ENCODE data around the gene MEGF10. TPM values are rescaled to one million over a fixed set of nuclear protein-coding genes. Genes with fewer than 3 reads are reported as not detected.

The MEGF10 gene
- total RNA-seq, 1 experiment from 2014 or later = 0.02 TPM

DNA sequence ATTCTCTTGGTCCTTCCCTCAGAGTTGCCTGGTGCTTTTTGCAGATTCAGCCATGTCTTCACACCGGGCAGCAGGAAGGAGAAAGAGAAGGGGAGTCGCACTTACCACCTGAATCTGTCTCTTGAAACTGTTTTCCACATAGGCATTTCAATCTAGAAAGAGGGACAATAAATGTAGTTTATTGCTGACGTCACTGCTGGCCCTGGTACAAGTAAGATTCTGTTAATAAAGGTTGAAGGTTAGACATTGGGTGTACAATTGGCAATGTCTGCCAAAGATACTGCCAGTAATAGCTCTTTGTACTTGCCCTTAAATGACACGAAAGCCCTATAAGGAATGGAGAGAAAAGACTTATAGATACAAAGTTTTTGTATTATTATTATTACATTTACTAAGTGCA lies 72.8 kb downstream of the MEGF10 start:
- DNase-seq (ENCODE audit: extremely low read depth, low read depth) = no peak

DNA sequence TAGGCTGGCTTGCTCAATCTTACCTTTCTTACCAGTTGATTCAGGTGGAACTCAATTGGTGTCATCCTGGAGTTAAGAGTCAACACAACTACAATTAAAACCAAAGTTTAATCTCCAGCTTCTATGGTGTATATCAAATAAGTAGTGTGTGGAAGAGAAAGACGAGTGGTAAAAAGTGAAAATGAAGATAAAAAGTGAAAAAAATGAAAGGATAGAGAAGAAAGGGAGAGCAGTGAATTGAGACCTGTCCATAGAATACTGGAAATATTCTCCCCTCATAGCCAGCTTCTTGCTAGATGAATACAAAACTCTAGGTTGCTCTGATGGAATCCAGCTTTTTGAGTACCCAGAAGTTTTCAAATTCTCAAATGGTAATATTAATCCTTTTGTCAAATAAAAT lies 76.4 kb downstream of the MEGF10 start:
- DNase-seq (ENCODE audit: extremely low read depth, low read depth) = no peak

DNA sequence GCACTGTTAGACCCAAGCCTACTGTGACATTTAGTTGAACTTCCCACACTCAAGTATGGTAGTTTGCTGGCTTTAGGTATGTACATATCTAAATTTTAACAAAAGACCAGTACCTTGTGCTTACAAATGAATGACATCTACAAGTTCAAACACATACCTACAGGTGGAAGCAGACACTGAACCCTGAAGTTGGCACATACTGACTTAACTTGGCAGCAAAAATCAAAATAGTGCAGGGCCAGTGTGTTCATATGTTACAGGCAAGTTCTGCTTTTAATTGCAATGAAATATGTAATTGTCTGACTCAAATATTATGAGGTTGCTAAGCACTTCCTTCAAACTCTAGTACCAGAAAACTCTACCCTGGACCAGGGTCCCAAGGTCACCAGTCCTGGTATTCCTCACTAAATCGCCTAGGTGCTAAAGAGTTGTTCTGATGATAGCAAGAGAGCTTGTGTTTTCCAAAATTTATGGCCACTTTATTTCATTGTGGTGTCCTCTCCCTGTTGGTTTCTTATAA lies 77.4 kb downstream of the MEGF10 start:
- no peak for DNase-seq (ENCODE audit: extremely low read depth, low read depth)

DNA sequence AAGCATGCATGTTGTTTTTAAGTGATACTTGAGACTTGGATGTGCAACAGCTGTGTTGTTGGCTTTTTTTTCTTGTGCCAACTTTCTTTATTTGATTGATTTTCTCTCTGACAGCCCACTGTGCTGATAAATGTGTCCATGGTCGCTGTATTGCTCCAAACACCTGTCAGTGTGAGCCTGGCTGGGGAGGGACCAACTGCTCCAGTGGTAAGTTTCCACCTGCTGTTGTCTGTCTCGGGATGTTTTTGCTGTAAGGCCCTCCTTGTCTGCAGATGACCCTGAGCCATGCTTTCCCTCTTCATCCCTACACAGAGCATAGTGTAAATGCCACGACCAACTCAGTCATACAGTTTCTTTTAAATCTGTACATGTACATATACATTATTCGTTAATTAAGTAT lies 79.2 kb downstream of the MEGF10 start:
- no peak for DNase-seq (ENCODE audit: extremely low read depth, low read depth)

GRCh38 chr5:127370631-127371030 lies 80.0 kb downstream of the MEGF10 start:
- DNase-seq (ENCODE audit: extremely low read depth, low read depth) = no peak

DNA sequence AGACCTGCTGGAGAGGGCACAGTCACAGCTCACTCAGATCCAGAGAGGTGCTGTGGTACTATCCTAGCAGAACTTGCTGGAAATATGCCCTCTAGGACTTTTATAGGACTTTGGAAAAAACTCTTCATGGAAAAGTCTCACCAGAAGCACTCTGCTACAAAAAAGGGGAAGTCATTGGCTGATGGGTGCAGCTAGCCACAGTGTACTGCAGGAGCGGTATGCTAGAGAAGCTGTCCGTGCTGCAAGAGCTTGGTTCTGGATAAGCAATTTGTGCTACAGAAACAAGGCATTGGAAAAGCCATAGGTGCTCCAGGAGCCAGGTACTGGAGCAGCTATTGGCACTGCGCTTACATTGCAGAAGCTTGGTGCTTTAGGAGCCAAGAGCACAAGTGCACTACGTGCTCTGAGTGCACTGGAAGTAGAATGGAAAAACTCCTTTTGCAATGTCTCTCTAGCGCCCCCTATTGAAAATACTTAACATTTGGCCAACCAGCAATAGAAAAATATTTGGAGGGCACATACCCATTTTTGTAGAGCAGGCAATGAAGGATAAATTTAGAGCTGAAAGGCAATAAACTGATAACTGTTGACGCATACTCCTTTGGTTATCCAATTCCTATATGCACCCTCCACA lies 83.4 kb downstream of the MEGF10 start:
- no peak for DNase-seq (ENCODE audit: extremely low read depth, low read depth)

GRCh38 chr5:127375124-127375523 lies 84.5 kb downstream of the MEGF10 start:
- no peak for DNase-seq (ENCODE audit: extremely low read depth, low read depth)

DNA sequence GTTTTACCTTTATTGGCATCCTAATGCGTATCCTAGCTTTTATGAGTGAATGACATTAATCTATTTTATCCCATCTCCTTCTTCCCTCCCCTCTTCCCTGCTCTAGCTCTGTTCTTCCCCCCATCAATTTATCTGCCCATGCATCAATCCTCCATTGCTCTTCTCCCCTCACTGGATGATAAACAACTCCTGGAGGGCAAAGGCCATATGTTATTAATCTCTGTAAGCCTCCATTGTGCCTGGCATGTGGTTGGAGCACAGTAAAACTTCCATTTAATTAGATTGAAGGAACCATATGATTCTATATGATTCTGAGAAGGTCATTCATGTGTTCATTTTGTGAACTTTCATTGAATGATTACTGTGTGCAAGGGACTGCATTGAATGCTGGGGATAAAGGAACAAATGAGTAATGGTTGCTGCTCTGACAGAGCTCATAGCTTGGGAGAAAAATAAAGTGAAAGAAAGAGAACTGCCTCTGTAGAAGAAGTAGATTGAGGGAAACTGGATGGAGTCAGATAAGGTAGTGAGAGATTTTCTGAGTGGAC lies 85.0 kb downstream of the MEGF10 start:
- no peak for DNase-seq (ENCODE audit: extremely low read depth, low read depth)

DNA sequence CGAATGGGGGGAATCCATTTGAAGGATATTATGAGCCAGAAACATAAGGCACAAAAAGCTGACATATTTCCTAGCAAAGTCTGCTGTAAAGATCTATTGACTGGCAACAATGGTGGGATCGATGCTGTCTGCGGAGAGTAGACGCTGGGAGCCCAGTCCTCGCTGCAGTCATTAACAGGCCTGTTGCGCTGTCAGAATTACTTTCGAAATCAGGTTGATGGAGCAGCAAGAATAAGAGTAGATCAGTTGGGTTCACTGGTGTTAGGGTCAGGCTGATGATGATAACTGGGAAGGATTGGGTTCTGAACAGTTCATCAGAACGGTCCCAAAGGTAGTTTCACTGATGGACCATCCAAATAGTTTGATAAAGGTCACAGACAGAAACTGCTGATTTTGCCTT lies 87.1 kb downstream of the MEGF10 start:
- no peak for DNase-seq (ENCODE audit: extremely low read depth, low read depth)

- DNase-seq (ENCODE audit: extremely low read depth, low read depth) = no peak
Observed at GRCh38 chr5:127385936-127386335, 95.3 kb downstream of the MEGF10 start.

DNA sequence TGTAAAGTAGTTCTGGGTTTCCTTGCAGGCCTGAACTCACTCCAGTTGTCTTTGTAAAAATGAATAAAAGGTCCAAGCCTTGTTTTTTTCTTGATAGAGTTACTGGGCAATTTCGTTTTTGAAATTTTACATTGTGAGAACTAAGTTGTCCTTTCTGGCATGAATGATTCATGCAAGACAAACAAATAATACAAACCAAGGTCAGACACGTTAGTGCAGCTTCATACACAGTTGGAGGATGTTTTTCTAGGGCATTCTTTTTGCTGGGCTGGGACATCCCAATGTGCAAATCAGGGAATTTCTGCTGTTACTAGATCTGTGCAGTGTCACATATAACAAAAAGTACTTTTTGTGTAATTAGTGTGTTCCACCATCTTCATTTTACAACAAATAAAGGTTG lies 96.0 kb downstream of the MEGF10 start:
- no peak for DNase-seq (ENCODE audit: extremely low read depth, low read depth)

DNA sequence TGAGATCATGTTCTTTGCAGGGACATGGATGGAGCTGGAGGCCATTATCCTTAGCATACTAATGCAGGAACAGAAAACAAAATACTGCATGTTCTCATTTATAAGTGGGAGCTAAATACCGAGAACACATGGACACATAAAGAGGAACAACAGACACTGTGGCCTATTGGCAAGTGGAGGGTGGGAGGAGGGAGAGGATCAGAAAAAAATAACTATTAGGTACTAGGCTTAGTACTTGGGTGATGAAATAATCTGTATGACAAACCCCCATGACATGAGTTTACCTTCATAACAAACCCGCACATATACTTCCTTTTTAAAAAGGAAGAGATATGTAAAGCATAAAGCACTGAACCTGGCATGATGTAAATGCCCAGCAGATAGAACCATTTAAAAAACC lies 99.0 kb downstream of the MEGF10 start:
- DNase-seq (ENCODE audit: extremely low read depth, low read depth) = no peak

GRCh38 chr5:127392762-127393161 lies 102.2 kb downstream of the MEGF10 start:
- DNase-seq (ENCODE audit: extremely low read depth, low read depth) = no peak

GRCh38 chr5:127396490-127397155 lies 106.0 kb downstream of the MEGF10 start:
- no peak for DNase-seq (ENCODE audit: extremely low read depth, low read depth)

GRCh38 chr5:127398508-127398907 lies 107.9 kb downstream of the MEGF10 start:
- no peak for DNase-seq (ENCODE audit: extremely low read depth, low read depth)

- DNase-seq (ENCODE audit: extremely low read depth, low read depth) = no peak
Observed at GRCh38 chr5:127399068-127399467, 108.5 kb downstream of the MEGF10 start.

DNA sequence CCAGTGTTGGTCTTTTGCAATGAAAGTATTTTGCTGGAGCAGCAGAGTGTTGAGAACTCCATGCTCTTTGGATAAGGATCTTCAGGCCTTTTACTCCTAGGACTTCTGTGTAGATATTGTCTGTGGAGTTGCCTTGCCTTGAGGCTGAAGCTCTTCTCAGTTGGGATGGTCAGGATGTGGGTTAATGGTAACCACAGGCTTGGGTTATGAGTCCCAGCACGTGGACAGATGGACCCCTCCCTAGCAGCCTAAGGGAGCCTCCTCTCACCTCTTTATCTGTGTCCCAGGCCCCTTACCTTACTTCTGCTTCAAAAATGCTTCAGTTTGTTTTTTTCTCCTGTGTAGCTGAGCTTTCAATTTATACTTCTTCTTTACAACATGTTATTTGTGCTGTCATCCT lies 109.9 kb downstream of the MEGF10 start:
- no peak for DNase-seq (ENCODE audit: extremely low read depth, low read depth)

DNA sequence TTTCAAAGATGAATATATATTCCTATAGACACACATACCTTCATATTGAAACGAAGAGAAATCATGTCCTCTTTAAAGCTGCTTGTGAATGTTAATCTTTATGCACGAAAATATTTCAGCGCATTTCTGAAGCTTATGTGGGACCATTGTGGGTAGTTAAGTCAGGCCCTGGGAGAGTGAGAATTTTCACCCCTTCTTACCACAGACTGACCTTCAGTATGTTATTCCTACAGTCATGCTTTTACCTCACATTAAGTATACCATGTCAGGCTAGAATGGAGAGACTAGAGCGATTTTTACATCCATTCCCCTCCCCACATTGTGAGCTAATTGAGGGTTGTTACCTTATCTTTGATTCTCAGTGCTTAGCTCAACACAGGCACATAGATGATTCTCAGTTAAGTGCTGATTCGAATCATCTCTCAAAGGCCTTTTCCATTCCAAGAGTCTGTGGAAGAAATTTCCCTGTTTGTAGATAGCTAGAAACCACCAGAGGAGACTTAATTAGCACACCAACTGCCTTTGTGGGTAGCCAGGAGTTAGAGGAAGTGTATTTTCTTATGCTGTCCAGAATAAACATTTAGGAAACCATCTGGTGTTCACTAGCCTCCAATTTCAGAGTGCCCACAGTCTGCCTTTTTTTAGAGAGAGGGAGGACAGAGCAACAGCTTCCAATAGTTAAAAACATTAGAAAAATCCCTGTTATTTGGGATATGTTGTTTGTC lies 110.5 kb downstream of the MEGF10 start:
- no peak for DNase-seq (ENCODE audit: extremely low read depth, low read depth)

- no peak for DNase-seq (ENCODE audit: extremely low read depth, low read depth)
Observed at GRCh38 chr5:127402361-127402760, 111.8 kb downstream of the MEGF10 start.

- no peak for DNase-seq (ENCODE audit: extremely low read depth, low read depth)
Observed at GRCh38 chr5:127404190-127404589, 113.6 kb downstream of the MEGF10 start.

DNA sequence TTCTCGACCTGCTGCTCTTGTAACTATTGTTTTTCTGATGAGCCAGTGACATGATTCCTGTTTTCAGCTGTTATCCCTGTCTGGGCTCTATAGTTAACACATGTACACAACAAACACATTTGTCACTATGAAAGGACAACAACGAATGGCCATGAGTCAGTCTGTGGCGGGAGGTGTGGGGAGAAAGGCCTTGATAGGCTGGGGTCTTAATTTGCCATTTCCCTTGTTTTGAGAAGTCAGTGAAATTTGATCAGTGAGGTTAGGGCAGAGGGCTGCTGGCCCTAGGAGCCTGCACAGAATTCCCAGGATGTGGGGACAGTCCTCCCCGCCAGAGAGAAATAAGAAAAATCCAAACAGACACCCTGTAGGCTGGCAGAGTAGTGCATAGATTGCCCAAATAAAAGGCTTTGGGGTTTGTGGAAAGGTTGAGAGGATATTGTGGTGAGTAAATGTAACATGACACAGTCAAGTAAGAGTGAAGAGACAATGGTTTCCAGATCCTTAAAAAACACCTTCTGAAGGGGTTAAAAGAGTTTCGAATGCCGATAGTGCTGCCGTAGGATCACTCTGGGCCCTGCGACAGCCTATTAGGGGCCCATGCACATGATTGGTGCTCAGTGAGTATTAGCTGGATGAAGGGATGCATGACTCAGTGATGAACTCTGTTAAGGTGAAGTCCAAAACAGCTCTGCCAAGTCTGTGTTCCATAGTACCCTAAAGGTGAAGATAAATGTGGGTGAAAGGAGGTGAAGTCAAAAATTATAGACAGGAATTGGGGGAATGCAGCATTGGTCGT lies 115.9 kb downstream of the MEGF10 start:
- DNase-seq (ENCODE audit: extremely low read depth, low read depth) = no peak

Measured in NCI-H460 (cell line).